Suprapubic skin (tissue), 4 donors: Measurements from ENCODE around the gene PEDS1. TPM values are rescaled to one million over a fixed set of nuclear protein-coding genes. Genes with fewer than 3 reads are reported as not detected.
A peak's percentile ranks its signal among the peaks of the same experiment; 100 is the strongest.

Experiments used
- DNase-seq, 2 donors: peaks; one replicate each; pipeline ENCODE4 v3.0.0-alpha.2; 2019; ENCODE audit warnings: low spot score in 2 of 2
- H3K27ac ChIP-seq: fragments of 200-600 bp; sonication (generic); one replicate; pipeline ENCODE4 v1.5.1; 2019
- H3K27me3 ChIP-seq: fragments of 200-600 bp; sonication (generic); one replicate; pipeline ENCODE4 v1.5.1; 2019
- H3K36me3 ChIP-seq: fragments of 200-600 bp; sonication (generic); one replicate; pipeline ENCODE4 v1.5.1; 2019
- H3K4me1 ChIP-seq: fragments of 200-600 bp; sonication (generic); one replicate; pipeline ENCODE4 v1.5.1; 2019
- H3K4me3 ChIP-seq: fragments of 200-600 bp; sonication (generic); one replicate; pipeline ENCODE4 v1.5.1; 2019; ENCODE audit warnings: mild to moderate bottlenecking
- H3K9me3 ChIP-seq: fragments of 200-600 bp; sonication (generic); one replicate; pipeline ENCODE4 v1.5.1; 2019
- CTCF ChIP-seq, 2 donors: fragments of 200-600 bp in 1 of 2; fragments of 450-650 bp in 1 of 2; sonication (generic) in 1 of 2; IDR thresholded peaks; one replicate each; pipeline ENCODE4 v1.5.1; 2016 to 2019; ENCODE audit warnings: antibody characterized with exemption in 2 of 2, mild to moderate bottlenecking in 1 of 2, moderate library complexity in 1 of 2
- EP300 ChIP-seq: sonication (generic); formaldehyde crosslinking; IDR thresholded peaks from one replicate; pipeline ENCODE4 v1.6.1; 2017; ENCODE audit warnings: antibody characterized with exemption
- POLR2A ChIP-seq, 2 donors: fragments of 450-650 bp; IDR thresholded peaks; one replicate each; pipeline ENCODE4 v1.6.1; 2017; ENCODE audit warnings: antibody characterized with exemption in 2 of 2, mild to moderate bottlenecking in 2 of 2, moderate library complexity in 2 of 2
- POLR2AphosphoS5 ChIP-seq, 3 donors: sonication (generic); formaldehyde crosslinking; IDR thresholded peaks; one replicate each; pipeline ENCODE4 v1.6.1; 2017; ENCODE audit warnings: antibody characterized with exemption in 3 of 3
- WGBS: methylation state at CpG from one replicate; pipeline ENCODE4 v1.1.5; 2018; 5-methylcytosine and 5-hydroxymethylcytosine counted together
- total RNA-seq, 4 donors: library from RNA; depleted of rRNA; stranded (reverse); fragments of >200 nt; gene quantifications; one replicate each; pipeline ENCODE4 v1.1.0, GENCODE V29; 2016

Gene PEDS1
- total RNA-seq, 4 donors from 2014 or later = 30.5 to 82.2 (median 57.3) TPM

- Histone ChIP-seq H3K9me3 (no peaks in the 10 kb centered on the region), H3K27me3 (no peaks in the 10 kb centered on the region), H3K36me3 (no peaks in the 10 kb centered on the region), H3K4me1 (peaks cover 21% of the 10 kb centered on the region), H3K4me3 (no peak overlapping the region), H3K27ac (no peak overlapping the region)
- no peak for DNase-seq
- no peak for TF ChIP-seq POLR2A (IDR thresholded peaks at IDR 0.05)
- no peak for TF ChIP-seq POLR2AphosphoS5 (IDR thresholded peaks at IDR 0.05)
- no peak for TF ChIP-seq EP300
- no peak for TF ChIP-seq CTCF (IDR thresholded peaks at IDR 0.05)
- whole genome bisulfite sequencing = 93% methylated on average over 18 of the region's 18 CpGs
Observed at GRCh38 chr20:50175938-50176933, 22.7 kb upstream of the PEDS1 start.

- TF ChIP-seq POLR2A (IDR thresholded peaks at IDR 0.05) = no peak
- TF ChIP-seq POLR2AphosphoS5 (IDR thresholded peaks at IDR 0.05) = no peak
- TF ChIP-seq CTCF (IDR thresholded peaks at IDR 0.05) = no peak
- no peak for TF ChIP-seq EP300
- H3K9me3 ChIP-seq = no peaks in the 10 kb centered on the region
- H3K27ac ChIP-seq = no peak overlapping the region
- H3K27me3 ChIP-seq = no peaks in the 10 kb centered on the region
- no peak overlapping the region for H3K4me3 ChIP-seq
- WGBS = 85% methylated on average over 5 of the region's 5 CpGs
- H3K4me1 ChIP-seq = peaks cover 21% of the 10 kb centered on the region
- H3K36me3 ChIP-seq = no peaks in the 10 kb centered on the region
- no peak for DNase-seq
Observed at GRCh38 chr20:50174456-50174855, 20.9 kb upstream of the PEDS1 start.

- Histone ChIP-seq H3K27ac (peak overlapping the region; percentile 66), H3K4me3 (peak overlapping the region; percentile 54), H3K36me3 (no peaks in the 10 kb centered on the region), H3K4me1 (peaks cover 22% of the 10 kb centered on the region), H3K9me3 (no peaks in the 10 kb centered on the region), H3K27me3 (no peaks in the 10 kb centered on the region)
- 41% methylated on average over 17 of the region's 36 CpGs for WGBS
- TF ChIP-seq POLR2AphosphoS5 (IDR thresholded peaks at IDR 0.05) (no peak), POLR2A (IDR thresholded peaks at IDR 0.05) (peak in 1 of 2 donors; percentile 35)
- peak; percentile 90 to 93 for DNase-seq
Observed at GRCh38 chr20:50172347-50173013, 19.0 kb upstream of the PEDS1 start.

- 94% methylated on average over 14 of the region's 14 CpGs for WGBS
- no peak for DNase-seq
- H3K27ac ChIP-seq = no peak overlapping the region
Observed at GRCh38 chr20:50170549-50171220, 17.2 kb upstream of the PEDS1 start.

More at GRCh38 chr20:50170549-50171220, 17.2 kb upstream of the PEDS1 start:
- H3K36me3 ChIP-seq = no peaks in the 10 kb centered on the region
- no peaks in the 10 kb centered on the region for H3K27me3 ChIP-seq
- TF ChIP-seq EP300 = no peak
- TF ChIP-seq POLR2AphosphoS5 (IDR thresholded peaks at IDR 0.05) = no peak
- no peak for TF ChIP-seq POLR2A (IDR thresholded peaks at IDR 0.05)
- TF ChIP-seq CTCF (IDR thresholded peaks at IDR 0.05) = no peak
- H3K9me3 ChIP-seq = no peaks in the 10 kb centered on the region
- H3K4me1 ChIP-seq = peaks cover 34% of the 10 kb centered on the region
- H3K4me3 ChIP-seq = no peak overlapping the region
